HepG2 (cell line): ENCODE measurements around the gene OR6B3. TPM values are rescaled to one million over a fixed set of nuclear protein-coding genes. Genes with fewer than 3 reads are reported as not detected.

Experiments
- ATAC-seq: fragments of 200-7000 bp; cut with Tn5 transposase; 3 replicates; pipeline ENCODE4 v1.9.1; 2020; ENCODE audit warnings: mild to moderate bottlenecking, moderate library complexity
- BruUV-seq: library from RNA; stranded (reverse); fragments of 400-500 nt; replicated peaks from 2 replicates; lab custom pipeline; 2021; lab: Mats Ljungman, UMichigan
- CTCF ChIA-PET: fragments of 300-600 bp; formaldehyde crosslinking; extraction: SDS; loops from one replicate; lab custom pipeline; 2021; ENCODE audit warnings: low total read pairs, inconsistent platforms, low intra/inter-chr PET ratio; lab: Yijun Ruan, JAX
- POLR2A ChIA-PET: fragments of 350-600 bp; sonication (Branson Sonifier 250); formaldehyde crosslinking; loops from one replicate; lab custom pipeline; 2020; ENCODE audit warnings: antibody characterized with exemption, inconsistent platforms; lab: Yijun Ruan, JAX
- DNase-seq: peaks from one replicate; pipeline ENCODE4 v3.0.0-alpha.2; 2015; ENCODE audit warnings: low spot score
- FAIRE-seq: peaks from 3 replicates; lab custom pipeline; 2011; peaks lifted over from hg19 to GRCh38; lab: Jason Lieb, UNC
- H2AFZ ChIP-seq: one replicate; pipeline ENCODE4 v1.6.1; 2011; ENCODE audit warnings: low read length, inconsistent platforms
- H3K27ac ChIP-seq: fragments of 300-600 bp; 3 replicates; pipeline ENCODE4 v1.8.0; 2011; ENCODE audit warnings: mixed run types, mild to moderate bottlenecking, mixed read lengths, low read length, inconsistent platforms; ENCODE audit not compliant: insufficient read depth; ENCODE audit errors: extremely low read length
- H3K27me3 ChIP-seq, 2 experiments: fragments of 200-600 bp in 1 of 2; 2 replicates in 1 of 2; 3 replicates in 1 of 2; pipeline versions ENCODE4 v1.6.0 to v1.8.0; 2011; ENCODE audit warnings: low read length in 2 of 2, mild to moderate bottlenecking in 2 of 2, moderate library complexity in 2 of 2, inconsistent platforms in 1 of 2; ENCODE audit not compliant: insufficient read depth in 2 of 2, control insufficient read depth in 1 of 2
- H3K36me3 ChIP-seq, 2 experiments: fragments of 200-600 bp in 1 of 2; replicated peaks in 1 of 2; 2 replicates in 1 of 2; 3 replicates in 1 of 2; pipeline versions ENCODE4 v1.5.1 to v1.8.0; 2011; ENCODE audit warnings: low read length in 2 of 2, inconsistent platforms in 1 of 2; ENCODE audit not compliant: insufficient read depth in 2 of 2, control insufficient read depth in 1 of 2
- H3K4me1 ChIP-seq: 2 replicates; pipeline ENCODE4 v1.5.1; 2012; ENCODE audit warnings: low read length, inconsistent platforms; ENCODE audit not compliant: insufficient read depth
- H3K4me2 ChIP-seq: 2 replicates; pipeline ENCODE4 v1.6.0; 2011; ENCODE audit warnings: low read depth, low read length, inconsistent platforms
- H3K4me3 ChIP-seq, 3 experiments: fragments of 200-600 bp in 1 of 3; sonication (generic), shearing (Covaris generic) in 1 of 3; replicated peaks in 1 of 3; 2 replicates each; pipeline ENCODE4 v1.5.1; 2011 to 2016; ENCODE audit warnings: low read length in 3 of 3, inconsistent platforms in 2 of 3, low read depth in 2 of 3, mild to moderate bottlenecking in 2 of 3, control low read depth in 1 of 3, mixed read lengths in 1 of 3; ENCODE audit not compliant: insufficient read depth in 1 of 3
- H3K79me2 ChIP-seq: one replicate; pipeline ENCODE4 v1.6.1; 2011; ENCODE audit warnings: low read length, inconsistent platforms; ENCODE audit not compliant: insufficient read depth
- H3K9ac ChIP-seq: 2 replicates; pipeline ENCODE4 v1.6.0; 2011; ENCODE audit warnings: mild to moderate bottlenecking, low read depth, low read length, inconsistent platforms; ENCODE audit not compliant: insufficient read depth
- H3K9me3 ChIP-seq: 2 replicates; pipeline ENCODE4 v1.5.1; 2012; ENCODE audit warnings: mild to moderate bottlenecking, low read length
- H4K20me1 ChIP-seq: 2 replicates; pipeline ENCODE4 v1.6.0; 2011; ENCODE audit warnings: inconsistent platforms, mild to moderate bottlenecking, low read length, moderate library complexity; ENCODE audit not compliant: insufficient read depth
- ARNTL ChIP-seq: sonication (generic); formaldehyde crosslinking; IDR thresholded peaks from 2 replicates; pipeline ENCODE4 v1.4.0; 2020; ENCODE audit warnings: mild to moderate bottlenecking, missing genetic modification reagents
- MAFK ChIP-seq, 2 experiments: IDR thresholded peaks in 1 of 2; conservative IDR thresholded peaks in 1 of 2; 2 replicates each; pipeline ENCODE4 v1.6.1; 2011; ENCODE audit warnings: improper control_type of control experiment in 2 of 2, low read length in 2 of 2
- PITX1 ChIP-seq: sonication (generic); formaldehyde crosslinking; IDR thresholded peaks from 2 replicates; pipeline ENCODE4 v1.5.1; 2020; ENCODE audit warnings: mild to moderate bottlenecking, missing genetic modification reagents
- PRMT3 ChIP-seq: sonication (generic); formaldehyde crosslinking; IDR thresholded peaks from 2 replicates; pipeline ENCODE4 v1.8.1; 2022; ENCODE audit warnings: low read depth, mild to moderate bottlenecking, moderate library complexity, missing genetic modification reagents, borderline replicate concordance
- STAG1 ChIP-seq: sonication (generic); formaldehyde crosslinking; IDR thresholded peaks from 2 replicates; pipeline ENCODE4 v1.4.0; 2020; ENCODE audit warnings: missing genetic modification reagents
- ZFP37 ChIP-seq: sonication (generic); formaldehyde crosslinking; IDR thresholded peaks from 2 replicates; pipeline ENCODE4 v1.4.0; 2020; ENCODE audit warnings: missing genetic modification reagents, borderline replicate concordance
- ZNF20 ChIP-seq: sonication (generic); formaldehyde crosslinking; IDR thresholded peaks from 2 replicates; pipeline ENCODE4 v1.4.0; 2020; ENCODE audit warnings: mild to moderate bottlenecking, moderate library complexity, missing genetic modification reagents
- ZNF672 ChIP-seq: sonication (generic); formaldehyde crosslinking; IDR thresholded peaks from 2 replicates; pipeline ENCODE4 v1.8.1; 2022; ENCODE audit warnings: missing genetic modification reagents
- ZNF777 ChIP-seq: sonication (generic); formaldehyde crosslinking; IDR thresholded peaks from 2 replicates; pipeline ENCODE4 v1.4.0; 2020; ENCODE audit warnings: missing genetic modification reagents
- ZNF83 ChIP-seq: sonication (generic); formaldehyde crosslinking; IDR thresholded peaks from 2 replicates; pipeline ENCODE4 v1.4.0; 2020; ENCODE audit warnings: missing genetic modification reagents, mild to moderate bottlenecking, borderline replicate concordance
- WGBS: methylation state at CpG from one replicate; pipeline ENCODE4 v1.1.6; 2017; ENCODE audit warnings: low lambda C conversion rate; 5-methylcytosine and 5-hydroxymethylcytosine counted together
- in situ Hi-C: cut with HindIII; loops from 2 replicates; pipeline ENCODE4 v1.10.0; 2017; ENCODE audit warnings: low pct_unique_long_range_greater_than_20kb; ENCODE audit not compliant: extremely low pct_ligation_motif_present
- intact Hi-C: fragments of 100-400 bp; cut with micrococcal nuclease; formaldehyde crosslinking; loops from one replicate; pipeline ENCODE4 v1.10.0; 2022; ENCODE audit not compliant: unreplicated experiment
- polyA plus RNA-seq, 8 experiments: library from polyadenylated mRNA; depleted of rRNA in 3 of 8; stranded (reverse) in 7 of 8; unstranded in 1 of 8; fragments of >200 nt; fragmentation: Illumina TruSeq in 4 of 8; extraction: Trizol in 4 of 8; gene quantifications; 2 replicates each; pipeline versions ENCODE4 v1.2.1 to v1.2.3, GENCODE V29; 2011 to 2016; ENCODE audit warnings: low read depth in 4 of 8, missing spikeins in 1 of 8, mixed read lengths in 1 of 8; ENCODE audit not compliant: insufficient read depth in 1 of 8
- total RNA-seq, 5 experiments: library from RNA; depleted of rRNA; stranded (reverse); fragments of >200 nt; fragmentation: Illumina TruSeq; extraction: Trizol; gene quantifications; 2 replicates each; pipeline ENCODE4 v1.2.3, GENCODE V29; 2016; ENCODE audit warnings: low read depth in 1 of 5

Gene OR6B3
- total and polyA plus RNA-seq, 2 of the 13 experiments (the other 11 are each of a cell fraction or from before 2014, with no cell fraction given) = not detected

- no peak overlapping the region for H3K27ac ChIP-seq
- no peaks in the 10 kb centered on the region for H3K9me3 ChIP-seq
- DNase-seq = no peak
- peaks cover 6 to 64% of the 10 kb centered on the region in 2 experiments for H3K27me3 ChIP-seq
- H3K4me2 ChIP-seq = no peak overlapping the region
- POLR2A ChIA-PET = no interaction called here
- TF ChIP-seq STAG1 (CRISPR knock-in tag) (no peak), ZNF672 (CRISPR knock-in tag) (no peak), PRMT3 (CRISPR knock-in tag) (no peak), ZNF83 (CRISPR knock-in tag) (no peak), ZFP37 (CRISPR knock-in tag) (no peak), ZNF20 (CRISPR knock-in tag) (no peak), ZNF777 (CRISPR knock-in tag) (no peak), PITX1 (CRISPR knock-in tag) (no peak), ARNTL (no peak), MAFK (conservative IDR thresholded peaks at IDR 0.05 in 1 of 2, IDR thresholded peaks at IDR 0.05 in 1 of 2; ENCODE audit: low read length in 2 of 2) (no peak)
- H3K4me1 ChIP-seq = no peaks in the 10 kb centered on the region
- BruUV-seq = no TSS peak
- in situ Hi-C loops = no loop called here
- no peak overlapping the region for H3K9ac ChIP-seq
- H3K36me3 ChIP-seq = no peaks in the 10 kb centered on the region
- FAIRE-seq = no peak
- intact Hi-C loops = no loop called here
- H2AFZ ChIP-seq = no peak overlapping the region
- WGBS = 13% methylated on average over 18 of the region's 21 CpGs
- CTCF ChIA-PET = no interaction called here
- no peaks in the 10 kb centered on the region for H3K79me2 ChIP-seq
- no peak overlapping the region for H3K4me3 ChIP-seq
- ATAC-seq = no peak; the same call in 2 of the 3 replicates
- no peaks in the 10 kb centered on the region for H4K20me1 ChIP-seq
These were observed 9.9 kb downstream of the OR6B3 start for GRCh38 chr2:240043279-240043989.
